AG04449 (cell line): ENCODE results near the gene NNT.
"Not testable (repeated sequence)": the region's sequence is repeated elsewhere in the genome, so short reads cannot be mapped to it uniquely, and the experiment has no call there.

ENCODE experiments used
- CTCF ChIA-PET: fragments of 350-600 bp; formaldehyde crosslinking; extraction: SDS; loops from one replicate; lab custom pipeline; 2021; ENCODE audit warnings: antibody characterized with exemption; lab: Yijun Ruan, JAX
- POLR2A ChIA-PET: fragments of 400-600, 350-600 bp; formaldehyde crosslinking; extraction: SDS; loops from one replicate; lab custom pipeline; 2020; ENCODE audit warnings: antibody characterized with exemption, inconsistent platforms; lab: Yijun Ruan, JAX
- DNase-seq: peaks from one replicate; pipeline ENCODE4 v3.0.0-alpha.2; 2010; ENCODE audit warnings: low read depth, low spot score
- H3K4me3 ChIP-seq: 2 replicates; pipeline ENCODE4 v1.5.1; 2011; ENCODE audit warnings: low read depth, mild to moderate bottlenecking, control low read depth, low read length
- CTCF ChIP-seq: IDR thresholded peaks from one replicate; pipeline ENCODE4 v1.5.1; 2011; ENCODE audit warnings: mild to moderate bottlenecking, moderate library complexity, low read length, control low read depth, inconsistent platforms; ENCODE audit not compliant: insufficient read depth; ENCODE audit errors: missing control alignments

NNT gene

GRCh38 chr5:43569236-43569746 is 33.7 kb upstream of the NNT start:
- TF ChIP-seq CTCF, result no peak
- no peak overlapping the region for H3K4me3 ChIP-seq
- CTCF ChIA-PET, result no interaction called here
- DNase-seq, result no peak
- POLR2A ChIA-PET, result no interaction called here

GRCh38 chr5:43570450-43571158 is 32.4 kb upstream of the NNT start:
- H3K4me3 ChIP-seq, result no peak overlapping the region
- ChIA-PET CTCF (no interaction called here), POLR2A (no interaction called here)
- no peak for DNase-seq
- TF ChIP-seq CTCF, result no peak

GRCh38 chr5:43571237-43571636 is 31.7 kb upstream of the NNT start:
- CTCF ChIA-PET, result no interaction called here
- POLR2A ChIA-PET, result no interaction called here
- no peak for TF ChIP-seq CTCF
- no peak overlapping the region for H3K4me3 ChIP-seq
- DNase-seq, result no peak

DNA sequence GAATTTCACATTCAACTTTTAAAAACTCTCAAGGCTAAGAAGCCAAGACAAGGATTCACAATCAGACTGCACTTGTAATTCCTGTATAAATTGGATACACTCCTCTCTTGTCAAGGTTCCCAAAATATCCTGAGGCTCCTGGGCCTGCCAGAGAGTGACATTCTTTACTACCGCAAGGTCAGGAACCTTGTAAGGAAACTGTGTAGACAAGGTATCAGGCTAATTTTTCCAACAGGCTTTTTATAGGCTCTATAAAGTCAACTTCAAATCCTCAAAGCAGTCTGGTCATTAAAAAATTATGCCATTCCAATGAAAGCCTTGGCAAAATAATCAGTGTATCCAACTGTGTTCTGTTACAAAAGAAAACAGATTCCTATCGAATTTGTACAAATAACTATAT is 30.6 kb upstream of the NNT start:
- TF ChIP-seq CTCF, result no peak
- no peak overlapping the region for H3K4me3 ChIP-seq
- DNase-seq, result no peak
- CTCF ChIA-PET, result no interaction called here
- POLR2A ChIA-PET, result no interaction called here

DNA sequence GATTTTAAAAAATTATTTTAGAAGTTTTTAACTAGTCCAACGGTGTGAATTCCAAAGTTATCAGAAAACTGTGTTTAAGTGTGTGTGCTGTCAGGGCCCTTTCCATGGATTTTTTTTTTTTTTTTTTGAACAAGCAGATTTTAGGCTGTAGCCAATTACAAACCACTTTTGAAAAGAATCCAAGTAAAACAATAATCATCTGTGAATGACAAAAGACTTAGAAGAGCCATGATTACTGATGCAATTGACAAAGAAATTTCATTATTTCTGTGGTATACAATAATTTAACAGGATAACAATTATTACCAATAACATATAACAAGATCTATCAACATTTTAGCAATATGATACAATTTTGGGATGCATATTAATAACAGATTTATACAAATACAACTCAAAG is 29.9 kb upstream of the NNT start:
- CTCF ChIA-PET, result no interaction called here
- TF ChIP-seq CTCF, result no peak
- POLR2A ChIA-PET, result no interaction called here
- no peak for DNase-seq
- no peak overlapping the region for H3K4me3 ChIP-seq

DNA sequence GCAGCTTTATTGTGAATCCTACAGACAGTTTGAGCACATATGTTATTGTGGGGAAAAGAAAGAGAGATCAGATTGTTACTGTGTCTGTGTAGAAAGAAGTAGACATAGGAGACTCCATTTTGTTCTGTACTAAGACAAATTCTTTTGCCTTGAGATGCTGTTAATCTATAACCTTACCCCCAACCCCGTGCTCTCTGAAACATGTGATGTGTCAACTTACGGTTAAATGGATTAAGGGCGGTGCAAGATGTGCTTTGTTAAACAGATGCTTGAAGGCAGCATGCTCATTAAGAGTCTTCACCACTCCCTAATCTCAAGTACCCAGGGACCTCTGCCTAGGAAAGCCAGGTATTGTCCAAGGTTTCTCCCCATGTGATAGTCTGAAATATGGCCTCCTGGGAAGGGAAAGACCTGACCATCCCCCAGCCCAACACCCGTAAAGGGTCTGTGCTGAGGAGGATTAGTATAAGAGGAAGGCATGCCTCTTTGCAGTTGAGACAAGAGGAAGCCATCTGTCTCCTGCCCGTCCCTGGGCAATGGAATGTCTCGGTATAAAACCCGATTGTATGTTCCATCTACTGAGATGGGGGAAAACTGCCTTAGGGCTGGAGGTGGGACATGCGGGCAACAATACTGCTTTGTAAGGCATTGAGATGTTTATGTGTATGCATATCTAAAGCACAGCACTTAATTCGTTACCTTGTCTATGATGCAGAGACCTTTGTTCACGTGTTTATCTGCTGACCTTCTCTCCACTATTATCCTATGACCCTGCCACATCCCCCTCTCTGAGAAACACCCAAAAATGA is 22.4 kb upstream of the NNT start:
- H3K4me3 ChIP-seq, DNase-seq, POLR2A ChIA-PET, CTCF ChIA-PET: not testable (repeated sequence)
